MCF 10A (cell line): Measurements from ENCODE around the gene PUS10. TPM values are rescaled to one million over a fixed set of nuclear protein-coding genes. Genes with fewer than 3 reads are reported as not detected.

Experiments
- BruUV-seq: library from RNA; stranded (reverse); fragments of 400-500 nt; replicated peaks from 2 replicates; lab custom pipeline; 2021; lab: Mats Ljungman, UMichigan
- CTCF ChIA-PET: fragments of 300-600 bp; sonication (Branson Sonifier 250); formaldehyde crosslinking; extraction: SDS; loops from one replicate; lab custom pipeline; 2021; ENCODE audit warnings: antibody characterized with exemption, inconsistent platforms; lab: Yijun Ruan, JAX
- POLR2A ChIA-PET: fragments of 300-600, 350-650 bp; sonication (Branson Sonifier 250); formaldehyde crosslinking; extraction: SDS; loops from one replicate; lab custom pipeline; 2020; ENCODE audit warnings: antibody characterized with exemption, inconsistent platforms; lab: Yijun Ruan, JAX
- DNase-seq: peaks from one replicate; pipeline ENCODE4 v3.0.0-alpha.2; 2018; ENCODE audit not compliant: unreplicated experiment
- H3K27ac Mint-ChIP-seq: one replicate; pipeline ENCODE4 v1.8.0; 2022; ENCODE audit warnings: mild to moderate bottlenecking, low read depth, mixed read lengths; ENCODE audit not compliant: unreplicated experiment
- H3K27me3 Mint-ChIP-seq: one replicate; pipeline ENCODE4 v1.8.0; 2022; ENCODE audit warnings: mixed read lengths; ENCODE audit not compliant: insufficient read depth, unreplicated experiment
- H3K36me3 Mint-ChIP-seq: one replicate; pipeline ENCODE4 v1.8.0; 2022; ENCODE audit warnings: mild to moderate bottlenecking, moderate library complexity, mixed read lengths; ENCODE audit not compliant: insufficient read depth, unreplicated experiment
- H3K4me1 Mint-ChIP-seq: one replicate; pipeline ENCODE4 v1.8.0; 2022; ENCODE audit warnings: mixed read lengths; ENCODE audit not compliant: insufficient read depth, unreplicated experiment
- H3K4me3 Mint-ChIP-seq: one replicate; pipeline ENCODE4 v1.8.0; 2022; ENCODE audit warnings: mild to moderate bottlenecking, moderate library complexity, mixed read lengths; ENCODE audit not compliant: unreplicated experiment
- H3K9me3 Mint-ChIP-seq: one replicate; pipeline ENCODE4 v1.8.0; 2022; ENCODE audit warnings: mixed read lengths; ENCODE audit not compliant: unreplicated experiment
- intact Hi-C: fragments of 100-400 bp; cut with micrococcal nuclease; formaldehyde crosslinking; loops from 2 replicates; pipeline ENCODE4 v1.14.1; 2022
- total RNA-seq: library from RNA; stranded (reverse); gene quantifications from 2 replicates; pipeline ENCODE4 v1.2.3, GENCODE V29; 2022
- TF ChIP-seq, protein P1 (sequence below): fragments of 200-600 bp; IDR thresholded peaks from one replicate; pipeline ENCODE4 v1.8.0; 2022; ENCODE audit warnings: antibody characterized with exemption, mild to moderate bottlenecking; ENCODE audit not compliant: unreplicated experiment

The PUS10 gene
- total RNA-seq, 1 experiment from 2014 or later, result 5.0 TPM

DNA sequence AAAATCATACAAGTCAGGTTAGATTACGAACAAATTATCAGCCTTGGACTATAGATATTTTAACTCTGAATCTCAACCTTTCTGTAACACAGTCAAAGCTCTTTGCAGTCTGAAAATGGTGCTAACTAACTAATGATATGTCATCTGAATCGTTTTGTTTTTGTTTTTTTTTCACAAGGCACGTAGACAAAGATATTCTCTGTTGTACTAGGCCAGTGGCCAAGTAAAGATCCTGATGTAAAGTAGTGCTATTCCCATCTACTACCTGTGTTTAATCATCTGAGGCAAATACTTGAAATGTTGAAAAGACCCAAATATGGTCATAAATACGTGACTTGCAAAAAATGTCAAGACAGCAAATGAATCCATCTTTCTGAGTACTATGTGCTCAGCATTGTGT, 71.0 kb downstream of the PUS10 start:
- H3K9me3 Mint-ChIP-seq, result no peaks in the 10 kb centered on the region
- no TSS peak for BruUV-seq
- H3K36me3 Mint-ChIP-seq, result no peaks in the 10 kb centered on the region
- DNase-seq, result peak; percentile 9
- intact Hi-C loops, result no loop called here
- no peaks in the 10 kb centered on the region for H3K27me3 Mint-ChIP-seq
- TF ChIP-seq, protein P1, sequence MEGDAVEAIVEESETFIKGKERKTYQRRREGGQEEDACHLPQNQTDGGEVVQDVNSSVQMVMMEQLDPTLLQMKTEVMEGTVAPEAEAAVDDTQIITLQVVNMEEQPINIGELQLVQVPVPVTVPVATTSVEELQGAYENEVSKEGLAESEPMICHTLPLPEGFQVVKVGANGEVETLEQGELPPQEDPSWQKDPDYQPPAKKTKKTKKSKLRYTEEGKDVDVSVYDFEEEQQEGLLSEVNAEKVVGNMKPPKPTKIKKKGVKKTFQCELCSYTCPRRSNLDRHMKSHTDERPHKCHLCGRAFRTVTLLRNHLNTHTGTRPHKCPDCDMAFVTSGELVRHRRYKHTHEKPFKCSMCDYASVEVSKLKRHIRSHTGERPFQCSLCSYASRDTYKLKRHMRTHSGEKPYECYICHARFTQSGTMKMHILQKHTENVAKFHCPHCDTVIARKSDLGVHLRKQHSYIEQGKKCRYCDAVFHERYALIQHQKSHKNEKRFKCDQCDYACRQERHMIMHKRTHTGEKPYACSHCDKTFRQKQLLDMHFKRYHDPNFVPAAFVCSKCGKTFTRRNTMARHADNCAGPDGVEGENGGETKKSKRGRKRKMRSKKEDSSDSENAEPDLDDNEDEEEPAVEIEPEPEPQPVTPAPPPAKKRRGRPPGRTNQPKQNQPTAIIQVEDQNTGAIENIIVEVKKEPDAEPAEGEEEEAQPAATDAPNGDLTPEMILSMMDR, result no peak
- ChIA-PET POLR2A (interaction anchor here (0.6 to 6.4 kb wide), 9 partner anchors 12 to 402 kb away, joined by 3 to 118 read pairs (median 5); partner anchors contain the start of genes PEX13, PUS10 and REL), CTCF (interaction anchor here (0.8 kb wide), 1 partner anchor 10 kb away, joined by 3 read pairs; no protein-coding TSS in a partner anchor)
- peaks cover 35% of the 10 kb centered on the region for H3K4me1 Mint-ChIP-seq
- peak overlapping the region; percentile 89 for H3K27ac Mint-ChIP-seq
- no peak overlapping the region for H3K4me3 Mint-ChIP-seq

DNA sequence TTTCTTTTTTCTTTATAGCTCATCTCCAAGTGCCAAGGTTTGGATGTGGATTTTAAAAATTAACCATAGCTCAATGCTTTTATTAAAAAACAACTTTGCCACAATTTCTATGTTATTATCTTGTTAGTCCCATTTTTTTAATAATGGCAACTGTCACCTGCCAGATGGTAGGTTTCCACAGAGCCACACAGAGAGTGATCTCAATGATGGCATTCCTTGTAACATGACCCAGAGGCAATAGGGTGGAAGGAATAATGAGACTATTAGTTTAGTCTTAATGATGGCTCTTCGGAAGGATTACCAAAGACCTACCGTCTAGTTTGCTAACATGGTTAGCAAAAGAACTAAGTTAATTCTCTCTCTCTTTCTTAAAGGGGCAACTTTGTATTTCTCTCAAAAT, 72.7 kb downstream of the PUS10 start:
- ChIA-PET POLR2A (interaction anchor here (0.8 to 5.6 kb wide), 3 partner anchors 13 to 71 kb away, joined by 3 to 36 read pairs (median 3); partner anchors contain the start of genes PEX13, PUS10 and REL), CTCF (no interaction called here)
- Mint-ChIP-seq H3K4me1 (peaks cover 30% of the 10 kb centered on the region), H3K27me3 (no peaks in the 10 kb centered on the region), H3K9me3 (no peaks in the 10 kb centered on the region), H3K27ac (no peak overlapping the region), H3K36me3 (no peaks in the 10 kb centered on the region), H3K4me3 (no peak overlapping the region)
- intact Hi-C loops, result no loop called here
- DNase-seq, result no peak
- TF ChIP-seq, protein P1, result no peak
- no TSS peak for BruUV-seq

DNA sequence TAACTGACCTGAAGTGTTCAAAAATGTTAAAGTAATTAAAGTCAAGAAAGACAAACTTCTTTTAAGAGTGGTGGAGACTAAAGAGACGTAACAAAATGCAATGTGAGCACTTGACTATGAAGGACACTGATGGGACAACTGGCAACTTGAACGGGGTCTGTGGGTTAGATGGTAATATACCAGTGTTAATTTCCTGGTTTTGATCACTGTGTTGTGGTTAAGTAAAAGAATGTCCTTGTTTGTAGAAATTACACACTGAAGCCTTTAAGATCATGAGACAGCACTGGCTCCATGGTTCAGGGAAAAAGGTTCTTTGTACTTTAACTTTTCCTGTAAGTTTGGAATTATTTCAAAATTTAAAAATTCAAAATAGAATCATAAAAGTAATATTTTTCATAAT, 78.4 kb downstream of the PUS10 start:
- Mint-ChIP-seq H3K9me3 (no peaks in the 10 kb centered on the region), H3K27me3 (no peaks in the 10 kb centered on the region), H3K36me3 (peaks cover 35% of the 10 kb centered on the region), H3K4me3 (no peak overlapping the region), H3K27ac (no peak overlapping the region), H3K4me1 (no peaks in the 10 kb centered on the region)
- DNase-seq, result no peak
- TF ChIP-seq, protein P1, result no peak
- ChIA-PET POLR2A (interaction anchor here (0.7 to 2.1 kb wide), 2 partner anchors 11 to 19 kb away, joined by 3 to 6 read pairs; no protein-coding TSS in a partner anchor), CTCF (interaction anchor here (0.8 kb wide), 1 partner anchor 16 kb away, joined by 3 read pairs; no protein-coding TSS in a partner anchor)
- BruUV-seq, result no TSS peak
- intact Hi-C loops, result no loop called here

DNA sequence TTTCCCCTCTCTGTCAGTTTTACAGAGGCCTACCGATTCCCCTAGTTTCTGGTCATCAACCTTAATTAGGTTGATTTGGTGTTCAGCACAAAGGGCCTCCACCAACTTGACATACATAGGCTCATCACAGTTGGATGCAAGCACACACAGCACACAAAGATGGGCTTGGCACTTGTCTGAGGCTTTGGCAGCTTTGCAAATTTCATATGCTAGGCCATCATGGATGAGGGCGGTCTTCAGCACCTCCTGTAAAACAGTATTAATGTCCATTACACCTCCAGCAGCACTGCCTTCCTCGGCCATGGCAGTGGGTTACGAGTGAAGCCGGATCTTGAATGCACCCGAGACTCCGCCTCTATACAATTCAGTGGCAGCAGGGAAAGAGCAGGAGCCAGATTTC, 79.8 kb downstream of the PUS10 start:
- Mint-ChIP-seq H3K36me3 (peaks cover 35% of the 10 kb centered on the region), H3K4me1 (no peaks in the 10 kb centered on the region), H3K27me3 (no peaks in the 10 kb centered on the region), H3K4me3 (no peak overlapping the region), H3K27ac (no peak overlapping the region), H3K9me3 (no peaks in the 10 kb centered on the region)
- no peak for DNase-seq
- CTCF ChIA-PET, result no interaction called here
- TF ChIP-seq, protein P1, result no peak
- POLR2A ChIA-PET, result no interaction called here
- intact Hi-C loops, result no loop called here
- BruUV-seq, result no TSS peak
